ENCODE measurements around the gene EEFSEC.

EEFSEC gene

DNA sequence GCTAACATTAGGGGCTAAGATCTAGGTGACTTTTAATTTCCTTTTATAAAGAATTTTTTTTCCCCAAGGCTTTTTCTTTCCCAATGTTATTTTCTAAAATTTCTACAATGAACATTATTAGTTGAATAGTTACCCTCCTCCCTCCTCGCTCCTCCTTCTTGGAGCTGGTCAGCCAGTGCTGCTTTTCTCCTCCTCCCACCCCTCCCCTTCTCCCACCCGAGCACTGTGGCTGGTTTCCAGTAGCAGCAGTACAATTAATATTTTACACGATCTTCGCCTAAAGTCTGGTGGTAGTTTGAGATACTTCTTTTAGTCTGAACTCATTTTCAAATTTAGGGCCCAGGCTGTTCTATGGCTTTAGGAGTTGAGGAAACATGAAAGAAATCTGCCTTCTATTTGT lies 41.6 kb downstream of the EEFSEC start:
- Histone ChIP-seq H3K36me3 (0 out of 2 replicates have a peak, but pooled peaks cover 5% of the 10 kb centered on the region), H3K4me3 (no peak overlapping the region), H3K9me3 (no peaks in the 10 kb centered on the region), H3K27ac (no peak overlapping the region), H3K27me3 (no peaks in the 10 kb centered on the region), H4K20me1 (peaks cover 45% of the 10 kb centered on the region), H3K9ac (no peak overlapping the region), H3K4me1 (peaks cover 3% of the 10 kb centered on the region), H3K4me2 (no peak overlapping the region)
- no peak for TF ChIP-seq Cebpa-rat (IDR thresholded peaks at IDR 0.05)

DNA sequence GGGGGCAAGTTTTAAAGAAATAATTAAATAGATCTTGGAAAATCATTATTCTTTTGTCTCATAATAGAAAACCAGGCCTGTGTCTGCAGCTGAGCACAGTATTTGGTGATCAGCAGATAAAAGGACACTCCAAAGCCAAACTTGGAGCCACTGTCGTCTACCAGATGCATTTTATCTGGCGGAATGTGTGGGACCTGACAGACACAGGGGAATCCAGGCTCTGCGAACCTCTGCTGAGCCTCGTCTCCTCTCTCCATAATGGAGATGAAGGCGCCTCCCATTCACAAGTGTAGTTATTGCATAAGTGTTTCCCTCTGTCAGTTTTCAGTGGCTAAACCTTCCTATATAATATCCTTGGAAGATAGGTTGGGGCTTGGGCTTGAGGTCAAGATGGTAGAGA lies 42.1 kb downstream of the EEFSEC start:
- H4K20me1 ChIP-seq = peaks cover 44% of the 10 kb centered on the region
- H3K4me2 ChIP-seq = no peak overlapping the region
- TF ChIP-seq Cebpa-rat (IDR thresholded peaks at IDR 0.05) = no peak
- H3K4me3 ChIP-seq = no peak overlapping the region
- no peaks in the 10 kb centered on the region for H3K4me1 ChIP-seq
- no peaks in the 10 kb centered on the region for H3K27me3 ChIP-seq
- 0 out of 2 replicates have a peak, but pooled peaks cover 7% of the 10 kb centered on the region for H3K36me3 ChIP-seq
- no peak overlapping the region for H3K27ac ChIP-seq
- H3K9ac ChIP-seq = no peak overlapping the region
- H3K9me3 ChIP-seq = no peaks in the 10 kb centered on the region

DNA sequence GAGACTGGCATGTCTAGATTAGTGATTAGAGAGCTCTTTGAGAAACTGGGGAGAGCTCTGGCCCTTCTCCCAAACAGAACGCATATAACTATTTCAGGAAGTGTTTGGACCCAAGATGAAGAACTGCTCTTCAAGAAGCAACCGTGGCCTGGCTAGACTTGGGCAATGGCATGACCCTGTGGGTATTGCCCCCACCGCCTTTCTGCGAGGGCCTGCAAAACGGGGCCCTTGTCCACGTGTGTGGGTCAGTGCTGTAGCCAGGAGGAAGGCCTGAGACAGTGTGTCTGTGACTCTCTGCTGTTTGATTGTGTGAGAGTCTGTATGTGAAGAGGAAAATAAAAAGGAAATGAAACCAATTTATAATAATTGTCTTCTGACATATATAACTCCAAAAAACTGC lies 42.5 kb downstream of the EEFSEC start:
- Histone ChIP-seq H3K9me3 (no peaks in the 10 kb centered on the region), H3K36me3 (0 out of 2 replicates have a peak, but pooled peaks cover 10% of the 10 kb centered on the region), H3K4me1 (no peaks in the 10 kb centered on the region), H3K27ac (no peak overlapping the region), H3K4me2 (no peak overlapping the region), H3K9ac (no peak overlapping the region), H3K4me3 (no peak overlapping the region), H4K20me1 (peaks cover 44% of the 10 kb centered on the region), H3K27me3 (no peaks in the 10 kb centered on the region)
- no peak for TF ChIP-seq Cebpa-rat (IDR thresholded peaks at IDR 0.05)

DNA sequence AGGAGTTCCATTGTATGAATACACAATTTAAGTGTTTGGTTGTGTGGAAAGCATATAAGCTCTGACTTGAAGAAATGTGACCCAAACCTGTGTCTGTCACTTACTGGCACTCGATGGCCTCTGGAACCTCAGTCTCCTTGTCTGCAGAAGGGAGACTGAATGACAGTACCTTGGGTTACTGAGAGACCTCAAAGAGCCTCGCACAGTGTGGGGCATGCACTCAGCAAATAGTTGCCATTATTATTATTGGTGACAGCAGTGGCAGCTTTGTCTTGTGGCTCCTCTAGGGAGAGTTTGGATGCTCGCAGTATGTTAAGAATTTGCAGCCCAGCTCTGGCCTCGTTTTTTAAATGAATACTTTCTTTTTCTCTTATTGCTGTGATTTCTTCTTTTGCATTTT lies 43.4 kb downstream of the EEFSEC start:
- Histone ChIP-seq H3K36me3 (0 out of 2 replicates have a peak, but pooled peaks cover 10% of the 10 kb centered on the region), H3K27ac (no peak overlapping the region), H3K4me3 (no peak overlapping the region), H3K4me2 (no peak overlapping the region), H3K9me3 (no peaks in the 10 kb centered on the region), H4K20me1 (peaks cover 44% of the 10 kb centered on the region), H3K27me3 (no peaks in the 10 kb centered on the region), H3K9ac (no peak overlapping the region), H3K4me1 (no peaks in the 10 kb centered on the region)
- TF ChIP-seq Cebpa-rat (IDR thresholded peaks at IDR 0.05) = no peak

DNA sequence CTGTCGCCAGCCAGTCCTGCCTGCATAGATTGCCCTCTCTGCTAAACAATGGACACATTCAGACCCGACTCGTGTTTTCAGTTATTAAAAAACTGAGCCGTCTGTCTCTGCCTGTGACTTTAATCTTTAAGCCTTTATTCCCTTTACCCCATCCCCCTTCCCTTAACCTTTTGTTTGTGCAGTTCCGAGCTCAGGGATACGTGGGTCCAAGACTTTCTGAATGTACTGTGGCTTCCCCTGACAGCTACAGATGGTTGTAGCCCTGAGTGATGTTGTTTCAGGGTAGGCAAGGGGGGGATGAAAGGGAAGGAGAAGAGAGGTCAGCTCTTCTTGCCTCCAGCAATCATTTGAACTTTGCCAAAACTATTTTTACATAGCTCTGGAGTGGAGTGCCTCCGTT lies 44.6 kb downstream of the EEFSEC start:
- no peak overlapping the region for H3K27ac ChIP-seq
- H3K27me3 ChIP-seq = no peaks in the 10 kb centered on the region
- TF ChIP-seq Cebpa-rat (IDR thresholded peaks at IDR 0.05) = no peak
- no peak overlapping the region for H3K4me2 ChIP-seq
- no peaks in the 10 kb centered on the region for H3K9me3 ChIP-seq
- H3K9ac ChIP-seq = no peak overlapping the region
- peaks cover 33% of the 10 kb centered on the region for H4K20me1 ChIP-seq
- H3K4me3 ChIP-seq = no peak overlapping the region
- no peaks in the 10 kb centered on the region for H3K4me1 ChIP-seq
- H3K36me3 ChIP-seq = 0 out of 2 replicates have a peak, but pooled peaks cover 8% of the 10 kb centered on the region

DNA sequence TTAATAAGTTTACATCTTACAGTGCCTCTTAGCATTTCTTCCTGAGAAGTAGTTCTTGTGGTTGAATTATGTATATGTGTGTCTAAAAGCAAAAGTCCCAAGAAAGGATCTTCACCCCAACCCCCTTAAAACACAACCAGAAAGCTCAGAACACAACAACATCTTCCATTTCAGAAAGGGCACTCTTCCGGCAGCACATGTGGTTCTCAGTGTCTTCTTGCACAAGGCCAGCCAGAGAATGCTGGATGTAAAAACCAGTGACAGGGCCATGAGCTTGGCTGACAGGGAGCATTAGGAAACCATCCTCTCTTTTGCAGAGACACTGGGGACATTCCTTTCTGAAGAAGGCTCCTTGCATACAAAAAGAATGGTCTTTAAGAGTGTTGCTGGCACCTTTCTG lies 45.0 kb downstream of the EEFSEC start:
- no peaks in the 10 kb centered on the region for H3K27me3 ChIP-seq
- H3K27ac ChIP-seq = no peak overlapping the region
- peaks cover 30% of the 10 kb centered on the region for H4K20me1 ChIP-seq
- no peak overlapping the region for H3K9ac ChIP-seq
- no peak for TF ChIP-seq Cebpa-rat (IDR thresholded peaks at IDR 0.05)
- no peaks in the 10 kb centered on the region for H3K9me3 ChIP-seq
- 0 out of 2 replicates have a peak, but pooled peaks cover 4% of the 10 kb centered on the region for H3K36me3 ChIP-seq
- no peak overlapping the region for H3K4me2 ChIP-seq
- no peaks in the 10 kb centered on the region for H3K4me1 ChIP-seq
- no peak overlapping the region for H3K4me3 ChIP-seq

DNA sequence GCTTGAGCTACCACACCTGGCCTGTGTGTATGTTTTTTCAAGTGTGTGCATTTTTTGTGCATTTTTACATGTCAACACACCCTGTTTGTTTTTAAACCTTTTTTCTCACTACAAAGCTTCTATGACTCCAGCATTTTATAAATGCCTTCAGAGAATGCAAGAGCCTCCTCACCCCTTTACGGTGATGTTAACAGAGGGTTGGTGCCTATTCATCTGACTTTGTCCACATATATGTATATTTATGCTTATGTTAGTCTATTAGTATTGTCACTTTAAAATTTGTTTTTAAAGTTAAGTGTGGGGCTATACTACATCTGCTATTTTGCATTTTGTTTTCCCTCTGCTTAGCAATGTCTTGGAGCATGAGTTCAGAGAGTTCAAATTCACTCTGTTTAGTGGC lies 45.8 kb downstream of the EEFSEC start:
- Histone ChIP-seq H3K4me3 (no peak overlapping the region), H3K27me3 (no peaks in the 10 kb centered on the region), H3K9me3 (no peaks in the 10 kb centered on the region), H3K9ac (no peak overlapping the region), H4K20me1 (peaks cover 30% of the 10 kb centered on the region), H3K4me1 (no peaks in the 10 kb centered on the region), H3K27ac (no peak overlapping the region), H3K36me3 (0 out of 2 replicates have a peak, but pooled peaks cover 4% of the 10 kb centered on the region), H3K4me2 (no peak overlapping the region)
- no peak for TF ChIP-seq Cebpa-rat (IDR thresholded peaks at IDR 0.05)

DNA sequence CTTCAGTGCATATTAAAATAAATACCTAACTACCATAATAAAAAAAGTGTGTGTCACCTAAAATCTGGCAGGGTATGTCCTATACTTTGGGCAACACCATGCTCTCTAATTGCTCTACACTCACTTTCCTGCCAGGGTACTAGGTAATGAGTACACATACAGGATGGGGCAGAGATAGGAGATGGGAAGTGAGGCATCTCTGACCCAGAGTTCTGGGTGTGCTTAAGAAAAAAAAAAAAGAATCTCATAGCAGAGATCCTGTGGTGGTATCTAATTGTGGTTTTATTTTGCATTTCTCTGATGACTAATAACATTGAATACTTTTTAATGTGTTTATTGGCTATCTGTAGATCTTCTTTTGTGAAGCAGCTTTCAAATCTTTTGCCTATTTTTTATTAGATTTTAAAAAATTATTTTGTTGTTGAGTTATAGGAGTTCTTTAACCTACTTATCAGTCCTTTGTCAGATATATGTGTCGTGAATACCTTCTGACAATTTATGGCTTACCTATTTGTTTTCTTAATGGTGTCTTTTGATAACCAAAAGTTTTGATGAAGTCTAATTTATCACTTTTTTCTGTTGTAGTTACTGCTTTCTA lies 48.0 kb downstream of the EEFSEC start:
- no peak for TF ChIP-seq Cebpa-rat (IDR thresholded peaks at IDR 0.05)
- Histone ChIP-seq H3K36me3 (0 out of 2 replicates have a peak, but pooled peaks cover 4% of the 10 kb centered on the region), H4K20me1 (peaks cover 35% of the 10 kb centered on the region), H3K9me3 (no peaks in the 10 kb centered on the region), H3K4me3 (no peak overlapping the region), H3K4me2 (no peak overlapping the region), H3K4me1 (no peaks in the 10 kb centered on the region), H3K9ac (no peak overlapping the region), H3K27ac (no peak overlapping the region), H3K27me3 (no peaks in the 10 kb centered on the region)

DNA sequence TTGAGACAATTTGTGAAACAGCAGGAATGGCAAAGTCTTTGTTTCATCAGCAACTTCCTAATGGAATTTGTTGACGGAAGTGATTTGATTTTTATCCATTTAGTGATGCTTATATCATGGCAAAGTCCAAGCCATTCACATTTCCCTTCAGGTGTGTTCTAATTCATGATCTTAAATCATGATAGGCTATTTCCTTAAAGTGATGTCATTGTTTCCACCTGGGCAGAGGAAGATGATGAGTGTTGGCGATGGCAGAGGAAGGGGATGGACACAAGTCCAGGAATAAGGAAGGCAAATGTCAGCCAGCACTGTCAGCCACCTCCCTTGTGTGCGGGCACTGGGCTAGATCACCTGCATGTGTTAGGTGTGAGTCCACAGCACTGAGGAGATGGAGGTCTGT lies 49.9 kb downstream of the EEFSEC start:
- no peak overlapping the region for H3K27ac ChIP-seq
- H3K4me1 ChIP-seq = no peaks in the 10 kb centered on the region
- no peak overlapping the region for H3K9ac ChIP-seq
- H3K27me3 ChIP-seq = no peaks in the 10 kb centered on the region
- H4K20me1 ChIP-seq = peaks cover 33% of the 10 kb centered on the region
- H3K4me3 ChIP-seq = no peak overlapping the region
- no peaks in the 10 kb centered on the region for H3K9me3 ChIP-seq
- no peak overlapping the region for H3K4me2 ChIP-seq
- 0 out of 2 replicates have a peak, but pooled peaks cover 4% of the 10 kb centered on the region for H3K36me3 ChIP-seq
- TF ChIP-seq Cebpa-rat (IDR thresholded peaks at IDR 0.05) = no peak

DNA sequence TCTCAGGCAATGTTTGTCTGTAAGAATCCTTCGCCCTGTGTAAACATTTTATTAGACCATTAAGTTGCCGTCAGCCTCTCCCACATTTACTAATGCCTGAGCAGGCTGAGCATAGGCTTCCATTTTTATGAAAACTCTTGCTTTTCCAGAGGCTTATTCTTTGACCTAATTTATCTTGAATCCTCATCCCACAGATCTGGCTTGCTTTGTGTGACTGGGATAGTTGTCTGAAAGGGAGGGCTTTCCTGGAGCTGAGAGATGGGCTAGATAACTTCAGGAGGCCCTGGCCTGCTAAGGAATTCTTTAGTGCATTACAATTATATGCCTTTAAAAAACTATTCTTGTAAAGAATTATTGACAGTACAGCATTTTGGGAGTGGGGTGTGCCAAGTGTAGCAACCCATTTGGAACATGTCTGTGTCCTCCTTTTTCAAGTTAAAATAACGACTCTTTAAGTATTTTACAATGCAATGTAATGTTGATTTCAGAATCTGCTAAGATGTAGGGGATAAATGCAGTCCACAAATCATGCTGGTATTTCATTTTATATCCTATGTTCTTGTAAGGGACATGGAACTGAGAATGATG lies 52.4 kb downstream of the EEFSEC start:
- no peaks in the 10 kb centered on the region for H3K36me3 ChIP-seq
- no peaks in the 10 kb centered on the region for H3K4me1 ChIP-seq
- H4K20me1 ChIP-seq = peaks cover 34% of the 10 kb centered on the region
- no peaks in the 10 kb centered on the region for H3K9me3 ChIP-seq
- no peak overlapping the region for H3K4me3 ChIP-seq
- H3K4me2 ChIP-seq = no peak overlapping the region
- H3K9ac ChIP-seq = no peak overlapping the region
- TF ChIP-seq Cebpa-rat (IDR thresholded peaks at IDR 0.05) = no peak
- H3K27ac ChIP-seq = no peak overlapping the region
- H3K27me3 ChIP-seq = no peaks in the 10 kb centered on the region

Data from BLaER1 (cell line).